ENCODE data around the gene HIVEP3.

The HIVEP3 gene

GRCh38 chr1:41792485-41792770 is 126.3 kb downstream of the HIVEP3 start:
- H3K4me3 Mint-ChIP-seq: peak overlapping the region; percentile 17 to 53
- no peaks in the 10 kb centered on the region for H3K27me3 Mint-ChIP-seq
- peaks cover 63% of the 10 kb centered on the region for H3K4me1 Mint-ChIP-seq
- ATAC-seq (no peak), DNase-seq (no peak)
- H3K9me3 Mint-ChIP-seq: no peaks in the 10 kb centered on the region
- peak overlapping the region in 1 of 2 donors; percentile 62 for H3K27ac Mint-ChIP-seq

- no peaks in the 10 kb centered on the region for H3K27me3 Mint-ChIP-seq
- DNase-seq (no peak), ATAC-seq (peak; percentile 91)
- H3K4me1 Mint-ChIP-seq: peaks cover 63% of the 10 kb centered on the region
- H3K9me3 Mint-ChIP-seq: no peaks in the 10 kb centered on the region
- peak overlapping the region in 1 of 2 donors; percentile 64 for H3K27ac Mint-ChIP-seq
- H3K4me3 Mint-ChIP-seq: peak overlapping the region; percentile 30 to 53
Measured at GRCh38 chr1:41791667-41792484, 126.8 kb downstream of the HIVEP3 start.

DNA sequence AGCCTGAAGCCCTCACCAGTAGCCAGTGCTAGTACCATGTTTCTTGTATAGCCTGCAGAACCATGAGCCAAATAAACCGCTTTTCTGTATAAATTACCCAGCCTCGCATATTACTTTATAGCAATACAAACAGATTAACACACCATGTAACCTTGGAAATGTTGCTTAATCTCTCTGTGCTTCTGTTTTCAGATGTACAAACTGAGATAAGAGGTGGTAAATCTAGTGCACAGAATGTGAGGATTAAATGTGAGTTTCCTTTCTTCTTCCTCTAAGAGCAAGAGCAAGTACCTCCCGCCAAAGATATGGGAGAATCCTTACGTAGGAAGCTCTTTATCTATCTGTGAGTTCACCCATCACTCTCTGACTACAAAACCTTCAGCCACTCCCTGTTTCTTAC is 128.4 kb downstream of the HIVEP3 start:
- H3K4me1 Mint-ChIP-seq: peaks cover 56% of the 10 kb centered on the region
- DNase-seq (no peak), ATAC-seq (no peak)
- no peak overlapping the region for H3K27ac Mint-ChIP-seq
- H3K9me3 Mint-ChIP-seq: no peaks in the 10 kb centered on the region
- no peak overlapping the region for H3K4me3 Mint-ChIP-seq
- H3K27me3 Mint-ChIP-seq: no peaks in the 10 kb centered on the region

DNA sequence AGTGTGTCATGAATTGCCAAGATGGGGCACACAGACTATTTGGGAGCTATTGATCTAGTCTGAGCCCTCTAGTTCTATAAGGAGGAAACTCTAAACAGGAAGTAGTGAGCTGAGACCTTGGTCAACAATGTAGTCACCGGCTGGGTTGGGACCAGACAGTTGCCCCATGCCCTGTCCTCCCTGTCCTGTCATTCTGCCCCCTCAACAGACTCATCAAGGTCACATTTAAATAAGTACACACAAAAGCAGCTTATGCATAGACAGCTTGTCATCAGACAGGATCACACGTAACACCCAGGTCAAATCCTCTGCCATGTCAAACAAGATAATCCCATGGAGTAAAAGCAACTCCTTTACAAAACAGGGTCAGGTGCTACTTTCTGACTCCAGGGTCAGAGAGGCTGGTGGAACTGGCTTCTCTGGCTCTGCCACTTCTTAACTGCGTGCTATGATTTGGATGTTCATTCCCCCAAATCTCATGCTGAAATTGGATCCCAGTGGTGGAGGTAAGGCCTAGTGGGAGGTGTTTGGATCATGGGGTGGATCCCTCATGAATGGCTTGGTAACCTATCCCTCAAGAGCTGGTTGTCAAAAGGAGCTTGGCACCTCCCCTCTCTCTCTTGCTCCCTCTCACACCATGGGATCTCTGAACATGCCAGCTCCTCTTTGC is 128.9 kb downstream of the HIVEP3 start:
- ATAC-seq (no peak), DNase-seq (no peak)
- H3K27ac Mint-ChIP-seq: no peak overlapping the region
- no peak overlapping the region for H3K4me3 Mint-ChIP-seq
- H3K27me3 Mint-ChIP-seq: no peaks in the 10 kb centered on the region
- H3K9me3 Mint-ChIP-seq: no peaks in the 10 kb centered on the region
- H3K4me1 Mint-ChIP-seq: peaks cover 56% of the 10 kb centered on the region

GRCh38 chr1:41788427-41788826 is 130.3 kb downstream of the HIVEP3 start:
- DNase-seq (no peak), ATAC-seq (no peak)
- Mint-ChIP-seq H3K4me1 (peaks cover 62% of the 10 kb centered on the region), H3K9me3 (no peaks in the 10 kb centered on the region), H3K27me3 (no peaks in the 10 kb centered on the region), H3K4me3 (no peak overlapping the region), H3K27ac (no peak overlapping the region)

- no peak overlapping the region for H3K27ac Mint-ChIP-seq
Measured at GRCh38 chr1:41784531-41785274, 134.0 kb downstream of the HIVEP3 start.

GRCh38 chr1:41783189-41783639 is 135.5 kb downstream of the HIVEP3 start:
- DNase-seq (peak in 1 of 2 donors; percentile 45), ATAC-seq (peak; percentile 94)
- H3K9me3 Mint-ChIP-seq: no peaks in the 10 kb centered on the region
- no peaks in the 10 kb centered on the region for H3K27me3 Mint-ChIP-seq
- peak overlapping the region; percentile 60 to 71 for H3K4me3 Mint-ChIP-seq
- peak overlapping the region; percentile 21 to 45 for H3K27ac Mint-ChIP-seq
- H3K4me1 Mint-ChIP-seq: peaks cover 39% of the 10 kb centered on the region

More at GRCh38 chr1:41784531-41785274, 134.0 kb downstream of the HIVEP3 start:
- Mint-ChIP-seq H3K4me1 (peaks cover 45% of the 10 kb centered on the region), H3K4me3 (no peak overlapping the region), H3K9me3 (no peaks in the 10 kb centered on the region), H3K27me3 (no peaks in the 10 kb centered on the region)
- ATAC-seq (no peak), DNase-seq (no peak)

DNA sequence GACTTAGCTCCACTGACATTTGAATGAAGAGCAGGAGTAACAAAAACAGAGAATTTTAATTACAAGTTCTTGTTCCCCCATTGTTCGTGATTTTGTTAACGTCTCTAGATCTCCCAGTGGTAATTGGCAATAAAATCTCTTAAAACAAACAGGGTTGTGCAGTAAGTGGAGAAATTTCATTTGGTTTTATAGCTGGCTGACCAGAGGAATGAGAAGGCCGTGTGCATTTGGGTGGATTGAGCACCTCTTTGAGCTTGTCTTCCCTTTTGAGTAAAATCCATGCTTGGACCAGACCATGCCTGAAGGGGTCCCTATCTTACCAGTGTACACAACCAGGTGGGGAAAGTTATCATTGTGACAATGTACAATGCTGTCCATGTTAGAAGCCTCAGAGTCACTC is 137.8 kb downstream of the HIVEP3 start:
- peaks cover 39% of the 10 kb centered on the region for H3K4me1 Mint-ChIP-seq

GRCh38 chr1:41780322-41780721 is 138.4 kb downstream of the HIVEP3 start:
- ATAC-seq: no peak
- Mint-ChIP-seq H3K27me3 (no peaks in the 10 kb centered on the region), H3K4me3 (no peak overlapping the region), H3K9me3 (no peaks in the 10 kb centered on the region), H3K4me1 (peaks cover 39% of the 10 kb centered on the region), H3K27ac (no peak overlapping the region)
- no peak for DNase-seq

More for the DNA sequence above, 137.8 kb downstream of the HIVEP3 start:
- DNase-seq (no peak), ATAC-seq (no peak)
- H3K27me3 Mint-ChIP-seq: no peaks in the 10 kb centered on the region
- no peak overlapping the region for H3K27ac Mint-ChIP-seq
- H3K9me3 Mint-ChIP-seq: no peaks in the 10 kb centered on the region
- no peak overlapping the region for H3K4me3 Mint-ChIP-seq

DNA sequence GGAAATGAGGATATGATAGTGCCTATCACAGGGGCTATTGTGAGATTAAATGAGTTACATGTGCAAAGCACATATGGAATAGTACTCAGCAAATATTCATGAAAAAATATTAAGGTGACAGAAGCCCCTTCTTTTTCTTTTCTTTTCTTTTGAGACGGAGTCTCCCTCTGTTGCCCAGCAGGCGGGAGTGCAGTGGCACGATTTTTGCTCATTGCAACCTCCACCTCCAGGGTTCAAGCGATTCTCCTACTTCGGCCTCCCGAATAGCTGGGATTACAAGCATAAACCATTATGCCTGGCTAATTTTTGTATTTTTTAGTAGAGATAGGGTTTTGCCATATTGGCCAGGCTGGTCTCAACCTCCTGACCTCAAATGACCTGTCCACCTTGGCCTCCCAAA is 139.4 kb downstream of the HIVEP3 start:
- Mint-ChIP-seq H3K4me1 (peaks cover 29% of the 10 kb centered on the region), H3K27ac (no peak overlapping the region), H3K9me3 (no peaks in the 10 kb centered on the region), H3K4me3 (no peak overlapping the region), H3K27me3 (no peaks in the 10 kb centered on the region)
- DNase-seq (no peak), ATAC-seq (no peak)

DNA sequence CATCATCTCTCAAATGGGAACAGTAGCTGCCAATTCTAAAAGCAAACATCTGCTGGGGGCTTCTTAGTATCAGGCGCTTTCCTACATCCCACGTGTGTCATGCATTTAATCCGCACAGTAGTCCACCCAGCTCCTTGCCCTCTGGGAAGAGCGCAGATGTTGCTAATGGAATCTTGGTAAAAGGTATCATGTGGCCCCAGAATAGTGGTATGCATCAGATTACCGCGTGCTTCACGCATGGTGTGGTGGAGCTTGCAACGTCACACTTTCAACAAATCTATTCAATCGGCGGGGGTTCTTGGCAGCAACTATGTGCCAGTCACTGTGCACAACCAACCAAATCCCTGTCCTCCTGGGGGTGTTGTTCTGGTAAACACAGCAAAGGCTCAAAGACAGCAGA is 141.0 kb downstream of the HIVEP3 start:
- no peak overlapping the region for H3K27ac Mint-ChIP-seq
- DNase-seq (no peak), ATAC-seq (no peak)
- peaks cover 13% of the 10 kb centered on the region for H3K4me1 Mint-ChIP-seq
- H3K4me3 Mint-ChIP-seq: no peak overlapping the region
- no peaks in the 10 kb centered on the region for H3K9me3 Mint-ChIP-seq
- H3K27me3 Mint-ChIP-seq: no peaks in the 10 kb centered on the region

DNA sequence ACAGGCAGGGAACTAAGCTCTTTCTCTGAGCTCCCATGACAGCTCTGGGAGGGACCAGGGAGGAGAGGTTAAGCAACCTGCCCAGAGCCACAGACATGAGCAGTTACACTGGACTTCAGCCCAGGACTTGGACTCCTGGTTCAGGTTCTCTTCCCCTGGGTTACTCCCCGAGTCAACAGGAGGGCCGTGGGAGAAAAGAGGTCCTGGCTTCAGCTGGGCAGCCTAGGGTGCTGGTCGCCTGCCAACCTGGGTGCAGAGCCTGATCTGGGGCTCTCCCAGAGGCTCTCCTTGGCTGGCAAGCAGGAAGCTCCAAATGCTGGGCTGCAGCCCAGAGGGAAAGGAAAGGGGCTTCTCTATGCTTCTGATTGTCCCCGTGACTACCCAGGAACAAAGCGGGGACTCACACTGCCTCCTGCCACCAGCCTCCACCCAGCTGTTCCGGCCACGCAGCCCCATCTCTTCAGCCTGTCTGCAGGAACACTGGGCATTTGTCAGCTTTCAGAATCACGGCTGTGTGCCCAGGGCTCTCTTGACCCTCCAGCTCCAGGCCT is 141.8 kb downstream of the HIVEP3 start:
- ATAC-seq (no peak), DNase-seq (no peak)
- Mint-ChIP-seq H3K27me3 (no peaks in the 10 kb centered on the region), H3K27ac (peak overlapping the region in 1 of 2 donors; percentile 25), H3K4me3 (no peak overlapping the region), H3K4me1 (peaks cover 5% of the 10 kb centered on the region), H3K9me3 (no peaks in the 10 kb centered on the region)

DNA sequence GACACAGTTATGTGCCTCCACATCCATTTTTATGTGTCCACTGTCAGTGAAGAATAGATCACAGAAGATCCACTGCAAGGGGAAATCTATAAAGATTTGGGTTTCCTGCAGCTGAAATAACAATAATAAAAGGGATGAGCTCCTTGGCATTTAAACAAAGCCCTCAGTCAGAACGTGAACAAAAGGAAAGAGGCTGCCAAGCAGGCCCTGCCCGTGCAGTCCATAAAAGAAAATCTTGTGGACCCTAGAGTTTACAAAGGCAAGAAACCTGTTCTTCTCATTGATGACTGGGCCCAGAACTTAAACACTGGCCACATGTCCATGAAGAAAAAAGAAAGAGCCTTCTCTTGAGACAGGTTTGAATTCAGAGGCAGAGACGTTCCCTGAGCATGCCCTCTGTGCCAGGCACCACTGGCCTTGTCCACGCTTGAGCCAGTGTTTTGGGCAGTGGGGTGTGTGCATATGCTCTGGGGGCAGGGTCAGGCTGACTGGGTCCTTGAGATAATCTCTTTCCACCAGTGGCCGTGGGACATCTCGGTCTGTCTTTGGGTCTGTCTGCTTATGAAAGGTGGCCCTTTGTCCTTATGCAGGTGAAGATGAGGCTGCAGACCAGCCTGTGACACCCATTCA is 142.7 kb downstream of the HIVEP3 start:
- DNase-seq (no peak), ATAC-seq (no peak)
- peaks cover 6% of the 10 kb centered on the region for H3K4me1 Mint-ChIP-seq
- H3K27ac Mint-ChIP-seq: no peak overlapping the region
- H3K4me3 Mint-ChIP-seq: no peak overlapping the region
- no peaks in the 10 kb centered on the region for H3K9me3 Mint-ChIP-seq
- H3K27me3 Mint-ChIP-seq: no peaks in the 10 kb centered on the region

GRCh38 chr1:41774471-41774990 is 144.2 kb downstream of the HIVEP3 start:
- no peak overlapping the region for H3K4me3 Mint-ChIP-seq
- peaks cover 6% of the 10 kb centered on the region for H3K4me1 Mint-ChIP-seq
- H3K27me3 Mint-ChIP-seq: no peaks in the 10 kb centered on the region
- ATAC-seq (no peak), DNase-seq (no peak)
- no peaks in the 10 kb centered on the region for H3K9me3 Mint-ChIP-seq
- no peak overlapping the region for H3K27ac Mint-ChIP-seq

DNA sequence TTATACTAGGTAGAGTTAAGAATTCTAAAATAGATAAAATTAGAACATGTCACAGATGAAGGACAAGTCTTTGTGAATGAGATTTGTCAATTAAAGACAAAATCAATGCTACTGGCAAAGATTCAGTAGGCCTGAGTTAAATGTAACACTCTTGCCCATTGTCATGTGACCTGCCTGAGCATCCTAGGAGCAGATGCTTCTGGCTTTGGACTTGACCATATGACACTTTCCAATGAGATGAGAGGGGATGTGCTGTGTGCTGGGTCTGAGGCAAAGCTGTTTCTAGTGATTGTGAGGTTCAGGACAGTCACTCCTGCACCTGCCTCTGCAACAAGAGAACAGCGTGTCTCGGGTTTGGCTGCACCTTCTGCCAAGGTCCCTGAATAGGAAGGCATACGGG is 144.9 kb downstream of the HIVEP3 start:
- DNase-seq (no peak), ATAC-seq (no peak)
- Mint-ChIP-seq H3K4me1 (peaks cover 6% of the 10 kb centered on the region), H3K27ac (no peak overlapping the region), H3K9me3 (no peaks in the 10 kb centered on the region), H3K27me3 (no peaks in the 10 kb centered on the region), H3K4me3 (no peak overlapping the region)
